ENCODE results near the gene STYXL1. TPM values are rescaled to one million over a fixed set of nuclear protein-coding genes. Genes with fewer than 3 reads are reported as not detected.
"Not testable (repeated sequence)": the region's sequence is repeated elsewhere in the genome, so short reads cannot be mapped to it uniquely, and the experiment has no call there.

Gene STYXL1
- total RNA-seq, 2 donors from 2014 or later = 17.6 to 40.1 TPM

DNA sequence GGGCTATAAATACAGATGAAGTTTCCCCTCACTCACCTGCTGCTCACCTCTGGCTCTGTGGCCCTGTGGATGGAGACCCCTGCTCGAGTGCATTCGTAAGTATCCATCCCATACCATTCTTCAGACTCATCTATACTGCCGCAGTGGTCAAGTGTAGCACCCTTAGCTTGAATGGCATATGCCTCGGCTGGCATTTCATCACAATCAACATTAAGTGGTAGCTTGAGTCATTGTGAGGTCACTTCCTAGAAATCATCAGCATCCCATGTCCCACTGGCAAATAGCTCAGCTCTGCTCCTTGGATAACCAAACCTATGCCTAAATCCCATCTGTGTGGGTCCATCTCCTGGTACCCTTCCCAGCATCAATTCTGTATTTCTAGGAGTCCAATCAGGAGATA lies 38.3 kb upstream of the STYXL1 start:
- H3K4me3 ChIP-seq = no peak overlapping the region
- no peak for DNase-seq (ENCODE audit: low spot score)
- no peak overlapping the region for H3K27ac ChIP-seq
- no peaks in the 10 kb centered on the region for H3K9me3 ChIP-seq
- peaks cover 0 to 4% of the 10 kb centered on the region in 2 donors for H3K4me1 ChIP-seq
- TF ChIP-seq, protein P1, sequence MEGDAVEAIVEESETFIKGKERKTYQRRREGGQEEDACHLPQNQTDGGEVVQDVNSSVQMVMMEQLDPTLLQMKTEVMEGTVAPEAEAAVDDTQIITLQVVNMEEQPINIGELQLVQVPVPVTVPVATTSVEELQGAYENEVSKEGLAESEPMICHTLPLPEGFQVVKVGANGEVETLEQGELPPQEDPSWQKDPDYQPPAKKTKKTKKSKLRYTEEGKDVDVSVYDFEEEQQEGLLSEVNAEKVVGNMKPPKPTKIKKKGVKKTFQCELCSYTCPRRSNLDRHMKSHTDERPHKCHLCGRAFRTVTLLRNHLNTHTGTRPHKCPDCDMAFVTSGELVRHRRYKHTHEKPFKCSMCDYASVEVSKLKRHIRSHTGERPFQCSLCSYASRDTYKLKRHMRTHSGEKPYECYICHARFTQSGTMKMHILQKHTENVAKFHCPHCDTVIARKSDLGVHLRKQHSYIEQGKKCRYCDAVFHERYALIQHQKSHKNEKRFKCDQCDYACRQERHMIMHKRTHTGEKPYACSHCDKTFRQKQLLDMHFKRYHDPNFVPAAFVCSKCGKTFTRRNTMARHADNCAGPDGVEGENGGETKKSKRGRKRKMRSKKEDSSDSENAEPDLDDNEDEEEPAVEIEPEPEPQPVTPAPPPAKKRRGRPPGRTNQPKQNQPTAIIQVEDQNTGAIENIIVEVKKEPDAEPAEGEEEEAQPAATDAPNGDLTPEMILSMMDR (IDR thresholded peaks at IDR 0.05) = no peak
- H3K27me3 ChIP-seq = no peaks in the 10 kb centered on the region
- H3K36me3 ChIP-seq = no peaks in the 10 kb centered on the region

DNA sequence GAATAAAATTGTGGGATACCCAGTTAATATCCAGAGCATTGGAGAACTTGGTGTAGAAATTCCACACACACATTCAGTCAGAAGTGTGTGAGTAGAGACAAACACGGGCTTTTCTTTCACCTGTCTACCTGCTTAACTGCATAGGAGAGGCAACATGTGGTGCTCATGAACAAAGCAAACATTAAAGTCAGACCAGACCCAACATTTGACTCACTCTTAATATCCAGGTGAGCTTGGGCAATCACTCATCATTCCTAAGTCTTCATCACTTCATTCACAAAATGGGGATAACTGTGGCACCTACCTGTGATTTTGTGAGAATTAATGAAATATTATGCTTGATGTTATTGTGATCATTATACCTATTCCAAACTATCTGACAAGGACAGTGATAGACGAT lies 36.3 kb upstream of the STYXL1 start:
- not testable (repeated sequence) for H3K27ac ChIP-seq; H3K4me1 ChIP-seq; DNase-seq (ENCODE audit: low spot score)

DNA sequence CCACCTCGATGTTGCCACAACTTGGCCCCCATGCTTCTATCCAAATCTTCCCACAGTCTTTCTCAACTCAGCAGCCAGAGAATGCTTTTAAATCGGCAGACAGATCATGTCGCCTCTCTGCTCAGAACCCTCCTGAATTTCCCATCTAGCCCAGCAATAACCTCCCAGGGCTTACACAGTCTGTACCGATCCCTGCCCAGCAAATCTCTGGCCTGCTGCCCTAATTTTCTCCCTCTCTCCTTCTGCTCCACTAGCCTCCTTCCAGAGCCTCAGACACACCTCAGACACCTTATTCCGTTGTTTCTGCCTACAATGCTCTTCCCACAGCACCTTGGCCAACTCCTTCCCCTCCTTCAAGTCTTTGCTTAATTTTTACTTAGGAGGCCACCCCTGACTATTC lies 32.4 kb upstream of the STYXL1 start:
- no peaks in the 10 kb centered on the region for H3K9me3 ChIP-seq
- no peak for DNase-seq (ENCODE audit: low spot score)
- no peak overlapping the region for H3K4me3 ChIP-seq
- peaks cover 0 to 4% of the 10 kb centered on the region in 2 donors for H3K4me1 ChIP-seq
- no peak overlapping the region for H3K27ac ChIP-seq
- H3K27me3 ChIP-seq = no peaks in the 10 kb centered on the region
- TF ChIP-seq, protein P1 (IDR thresholded peaks at IDR 0.05) = no peak
- H3K36me3 ChIP-seq = no peaks in the 10 kb centered on the region

More for the DNA sequence above, 36.3 kb upstream of the STYXL1 start:
- H3K9me3 ChIP-seq, H3K4me3 ChIP-seq, H3K36me3 ChIP-seq, H3K27me3 ChIP-seq: not testable (repeated sequence)

DNA sequence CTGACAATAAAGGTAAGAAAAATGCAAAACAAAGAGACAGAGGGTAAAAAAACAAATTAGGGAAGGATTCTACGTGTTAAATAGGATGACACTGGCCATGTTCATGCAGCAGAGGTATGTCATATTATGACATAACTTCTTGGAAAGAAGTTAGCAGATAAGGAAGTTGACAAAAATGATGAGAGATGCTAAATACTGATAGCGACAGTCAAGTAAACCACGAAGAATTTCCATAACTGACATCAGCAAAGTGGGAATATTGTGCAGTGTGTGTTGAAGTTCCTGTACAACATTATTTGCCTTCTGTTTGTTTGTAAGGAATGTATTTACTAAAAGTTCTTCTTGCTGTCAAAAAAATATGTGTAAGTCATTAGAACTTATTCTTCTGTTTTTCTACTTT lies 29.6 kb upstream of the STYXL1 start:
- peaks cover 0 to 4% of the 10 kb centered on the region in 2 donors for H3K4me1 ChIP-seq
- peaks cover 0 to 4% of the 10 kb centered on the region in 2 donors for H3K9me3 ChIP-seq
- H3K36me3 ChIP-seq = no peaks in the 10 kb centered on the region
- H3K27ac ChIP-seq = no peak overlapping the region
- no peak for DNase-seq (ENCODE audit: low spot score)
- no peak overlapping the region for H3K4me3 ChIP-seq
- TF ChIP-seq, protein P1 (IDR thresholded peaks at IDR 0.05) = no peak
- no peaks in the 10 kb centered on the region for H3K27me3 ChIP-seq

DNA sequence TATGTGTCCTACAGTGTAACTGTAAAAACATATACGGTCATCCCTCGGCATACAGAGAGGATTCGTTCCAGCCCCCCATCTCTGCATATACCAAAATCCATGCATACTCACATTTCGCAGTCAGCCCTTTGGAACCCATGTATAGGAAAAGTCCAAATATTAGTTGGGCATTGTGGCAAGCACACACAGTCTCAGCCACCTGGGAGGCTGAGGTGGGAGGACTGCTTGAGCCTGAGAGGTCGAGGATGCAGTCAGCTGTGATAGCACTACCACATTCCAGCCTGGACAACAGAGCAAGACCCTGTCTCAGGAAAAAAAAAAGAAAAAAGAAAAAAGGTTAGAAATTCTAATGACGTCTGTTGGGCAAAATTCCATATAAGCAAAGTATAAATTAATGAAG lies 29.2 kb upstream of the STYXL1 start:
- Histone ChIP-seq H3K4me1 (no peaks in the 10 kb centered on the region), H3K9me3 (peaks cover 0 to 4% of the 10 kb centered on the region in 2 donors), H3K27ac (no peak overlapping the region), H3K27me3 (no peaks in the 10 kb centered on the region), H3K4me3 (no peak overlapping the region), H3K36me3 (no peaks in the 10 kb centered on the region)
- TF ChIP-seq, protein P1 (IDR thresholded peaks at IDR 0.05) = no peak
- DNase-seq (ENCODE audit: low spot score) = no peak

DNA sequence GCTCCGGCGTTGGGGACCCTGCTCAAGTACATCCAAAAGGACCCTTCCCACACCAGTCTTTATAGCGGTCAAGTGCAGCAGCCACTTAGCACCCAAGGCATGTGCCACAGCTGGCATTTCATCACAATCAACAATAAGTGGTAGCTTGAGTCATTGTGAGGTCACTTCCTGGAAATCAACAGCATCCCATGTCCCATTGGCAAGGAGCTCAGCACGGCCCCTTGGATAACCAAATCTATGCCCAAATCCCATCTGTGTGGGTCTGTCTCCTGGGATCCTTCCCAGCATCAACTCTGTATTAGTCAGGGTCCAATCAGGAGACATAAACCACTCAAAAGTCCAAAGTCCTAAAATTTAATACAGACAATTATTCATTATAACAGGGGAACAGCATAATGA lies 27.2 kb upstream of the STYXL1 start:
- H3K4me1 ChIP-seq = peaks cover 0 to 16% of the 10 kb centered on the region in 2 donors
- H3K27me3 ChIP-seq = no peaks in the 10 kb centered on the region
- H3K4me3 ChIP-seq = no peak overlapping the region
- no peak overlapping the region for H3K27ac ChIP-seq
- H3K9me3 ChIP-seq = peaks cover 0 to 4% of the 10 kb centered on the region in 2 donors
- DNase-seq (ENCODE audit: low spot score) = no peak
- H3K36me3 ChIP-seq = no peaks in the 10 kb centered on the region
- TF ChIP-seq, protein P1 (IDR thresholded peaks at IDR 0.05) = no peak
